ENCODE results near the gene CFAP54.

DNA sequence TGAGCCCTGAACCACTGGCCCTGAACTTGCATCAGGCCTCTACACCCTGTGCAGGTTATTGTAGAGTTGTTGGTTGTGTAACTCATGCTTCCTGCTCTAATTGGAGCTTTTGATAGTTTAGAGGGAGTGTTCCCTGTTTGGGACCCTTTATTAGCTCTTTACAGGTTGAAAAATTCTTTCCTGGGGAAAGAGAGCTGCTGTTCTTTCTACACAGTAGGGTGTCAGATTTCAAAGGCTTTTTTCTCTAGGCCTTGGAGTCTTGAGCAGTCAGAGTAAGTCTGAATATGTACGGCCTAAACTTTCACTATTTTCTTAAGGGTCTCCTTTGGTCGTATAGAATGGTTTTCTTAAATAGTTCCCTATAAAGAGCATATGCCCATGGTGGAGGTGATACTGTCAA is 356.9 kb downstream of the CFAP54 start:
- TF ChIP-seq, protein P1, sequence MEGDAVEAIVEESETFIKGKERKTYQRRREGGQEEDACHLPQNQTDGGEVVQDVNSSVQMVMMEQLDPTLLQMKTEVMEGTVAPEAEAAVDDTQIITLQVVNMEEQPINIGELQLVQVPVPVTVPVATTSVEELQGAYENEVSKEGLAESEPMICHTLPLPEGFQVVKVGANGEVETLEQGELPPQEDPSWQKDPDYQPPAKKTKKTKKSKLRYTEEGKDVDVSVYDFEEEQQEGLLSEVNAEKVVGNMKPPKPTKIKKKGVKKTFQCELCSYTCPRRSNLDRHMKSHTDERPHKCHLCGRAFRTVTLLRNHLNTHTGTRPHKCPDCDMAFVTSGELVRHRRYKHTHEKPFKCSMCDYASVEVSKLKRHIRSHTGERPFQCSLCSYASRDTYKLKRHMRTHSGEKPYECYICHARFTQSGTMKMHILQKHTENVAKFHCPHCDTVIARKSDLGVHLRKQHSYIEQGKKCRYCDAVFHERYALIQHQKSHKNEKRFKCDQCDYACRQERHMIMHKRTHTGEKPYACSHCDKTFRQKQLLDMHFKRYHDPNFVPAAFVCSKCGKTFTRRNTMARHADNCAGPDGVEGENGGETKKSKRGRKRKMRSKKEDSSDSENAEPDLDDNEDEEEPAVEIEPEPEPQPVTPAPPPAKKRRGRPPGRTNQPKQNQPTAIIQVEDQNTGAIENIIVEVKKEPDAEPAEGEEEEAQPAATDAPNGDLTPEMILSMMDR (IDR thresholded peaks at IDR 0.05), result no peak
- TF ChIP-seq TEAD4 (CRISPR knock-in tag; IDR thresholded peaks at IDR 0.05) (no peak), TEAD1 (CRISPR knock-in tag; IDR thresholded peaks at IDR 0.05) (no peak), SMAD4 (CRISPR knock-in tag; IDR thresholded peaks at IDR 0.05) (no peak)
- TF ChIP-seq, protein P2, sequence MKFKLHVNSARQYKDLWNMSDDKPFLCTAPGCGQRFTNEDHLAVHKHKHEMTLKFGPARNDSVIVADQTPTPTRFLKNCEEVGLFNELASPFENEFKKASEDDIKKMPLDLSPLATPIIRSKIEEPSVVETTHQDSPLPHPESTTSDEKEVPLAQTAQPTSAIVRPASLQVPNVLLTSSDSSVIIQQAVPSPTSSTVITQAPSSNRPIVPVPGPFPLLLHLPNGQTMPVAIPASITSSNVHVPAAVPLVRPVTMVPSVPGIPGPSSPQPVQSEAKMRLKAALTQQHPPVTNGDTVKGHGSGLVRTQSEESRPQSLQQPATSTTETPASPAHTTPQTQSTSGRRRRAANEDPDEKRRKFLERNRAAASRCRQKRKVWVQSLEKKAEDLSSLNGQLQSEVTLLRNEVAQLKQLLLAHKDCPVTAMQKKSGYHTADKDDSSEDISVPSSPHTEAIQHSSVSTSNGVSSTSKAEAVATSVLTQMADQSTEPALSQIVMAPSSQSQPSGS (CRISPR knock-in tag; IDR thresholded peaks at IDR 0.05; ENCODE audit: borderline replicate concordance, low read depth), result no peak
- TF ChIP-seq, protein P3, sequence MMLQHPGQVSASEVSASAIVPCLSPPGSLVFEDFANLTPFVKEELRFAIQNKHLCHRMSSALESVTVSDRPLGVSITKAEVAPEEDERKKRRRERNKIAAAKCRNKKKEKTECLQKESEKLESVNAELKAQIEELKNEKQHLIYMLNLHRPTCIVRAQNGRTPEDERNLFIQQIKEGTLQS (CRISPR knock-in tag; conservative IDR thresholded peaks at IDR 0.05), result no peak
- TF ChIP-seq, protein P4, sequence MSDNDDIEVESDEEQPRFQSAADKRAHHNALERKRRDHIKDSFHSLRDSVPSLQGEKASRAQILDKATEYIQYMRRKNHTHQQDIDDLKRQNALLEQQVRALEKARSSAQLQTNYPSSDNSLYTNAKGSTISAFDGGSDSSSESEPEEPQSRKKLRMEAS (CRISPR knock-in tag; IDR thresholded peaks at IDR 0.05), result no peak
- TF ChIP-seq, protein P5, sequence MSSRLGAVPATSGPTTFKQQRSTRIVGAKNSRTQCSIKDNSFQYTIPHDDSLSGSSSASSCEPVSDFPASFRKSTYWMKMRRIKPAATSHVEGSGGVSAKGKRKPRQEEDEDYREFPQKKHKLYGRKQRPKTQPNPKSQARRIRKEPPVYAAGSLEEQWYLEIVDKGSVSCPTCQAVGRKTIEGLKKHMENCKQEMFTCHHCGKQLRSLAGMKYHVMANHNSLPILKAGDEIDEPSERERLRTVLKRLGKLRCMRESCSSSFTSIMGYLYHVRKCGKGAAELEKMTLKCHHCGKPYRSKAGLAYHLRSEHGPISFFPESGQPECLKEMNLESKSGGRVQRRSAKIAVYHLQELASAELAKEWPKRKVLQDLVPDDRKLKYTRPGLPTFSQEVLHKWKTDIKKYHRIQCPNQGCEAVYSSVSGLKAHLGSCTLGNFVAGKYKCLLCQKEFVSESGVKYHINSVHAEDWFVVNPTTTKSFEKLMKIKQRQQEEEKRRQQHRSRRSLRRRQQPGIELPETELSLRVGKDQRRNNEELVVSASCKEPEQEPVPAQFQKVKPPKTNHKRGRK (CRISPR knock-in tag; IDR thresholded peaks at IDR 0.05; ENCODE audit: borderline replicate concordance), result no peak
